ENCODE data around the gene MIA. TPM values are rescaled to one million over a fixed set of nuclear protein-coding genes. Genes with fewer than 3 reads are reported as not detected.
"Not testable (repeated sequence)": the region's sequence is repeated elsewhere in the genome, so short reads cannot be mapped to it uniquely, and the experiment has no call there.

The MIA gene
- total RNA-seq, 4 donors from 2014 or later: not detected

- intact Hi-C loops (cut with DNase I; ENCODE audit: low total_unique reads); H3K4me1 ChIP-seq: not testable (repeated sequence)
Measured at GRCh38 chr19:40825460-40826095, 50.3 kb downstream of the MIA start.

GRCh38 chr19:40826312-40826698 lies 51.0 kb downstream of the MIA start:
- H3K36me3 ChIP-seq; H3K4me3 ChIP-seq; DNase-seq; H3K9me3 ChIP-seq; H3K27ac ChIP-seq; H3K4me1 ChIP-seq; ATAC-seq; H3K27me3 ChIP-seq; intact Hi-C loops (cut with DNase I; ENCODE audit: low total_unique reads): not testable (repeated sequence)
- in situ Hi-C loops (cut with MboI; ENCODE audit: low sequenced_read_pairs in 4 of 4): loop anchor here in 1 of 4 donors (10.0 kb wide), 1 partner anchor 172 kb away; no protein-coding TSS in a partner anchor

More at GRCh38 chr19:40825460-40826095, 50.3 kb downstream of the MIA start:
- not testable (repeated sequence) for H3K27ac ChIP-seq, ATAC-seq, H3K4me3 ChIP-seq, DNase-seq, H3K9me3 ChIP-seq, H3K27me3 ChIP-seq, H3K36me3 ChIP-seq
- in situ Hi-C loops (cut with MboI; ENCODE audit: low sequenced_read_pairs in 4 of 4): loop anchor here in 1 of 4 donors (10.0 kb wide), 1 partner anchor 171 kb away; no protein-coding TSS in a partner anchor

- ATAC-seq; DNase-seq; H3K4me3 ChIP-seq; H3K27ac ChIP-seq; H3K9me3 ChIP-seq; H3K27me3 ChIP-seq; H3K4me1 ChIP-seq; intact Hi-C loops (cut with DNase I; ENCODE audit: low total_unique reads); H3K36me3 ChIP-seq: not testable (repeated sequence)
- in situ Hi-C loops (cut with MboI; ENCODE audit: low sequenced_read_pairs in 4 of 4): loop anchor here in 1 of 4 donors (10.0 kb wide), 1 partner anchor 172 kb away; no protein-coding TSS in a partner anchor
Measured at GRCh38 chr19:40826699-40827385, 51.5 kb downstream of the MIA start.

Other genes with a start within 250 kb of the MIA start
- 10 to 100 TPM; 11.1 to 24.5 (median 23.6) TPM for gene SHKBP1, start 198.6 kb upstream of the MIA start, total RNA-seq
- 10 to 100 TPM; 34.4 to 46.7 (median 40.5) TPM for gene LTBP4, start 174.2 kb upstream of the MIA start, total RNA-seq
- gene NUMBL, start 84.9 kb upstream of the MIA start, total RNA-seq: 10 to 100 TPM in 3 of 4 donors, 1 to 10 TPM in 1; 5.5 to 16.7 (median 14.1) TPM
- gene COQ8B, start 58.6 kb upstream of the MIA start, total RNA-seq: 10 to 100 TPM; 14.9 to 30.7 (median 20.2) TPM
- gene ITPKC, start 58.4 kb upstream of the MIA start, total RNA-seq: 10 to 100 TPM; 14.9 to 34.5 (median 21.8) TPM
- gene ACTMAP, start 25.0 kb upstream of the MIA start, total RNA-seq: 10 to 100 TPM in 1 of 4 donors, 1 to 10 TPM in 3; 4.2 to 14.6 (median 6.2) TPM
- 10 to 100 TPM; 24.3 to 35.2 (median 27.3) TPM for gene SNRPA, start 24.3 kb upstream of the MIA start, total RNA-seq
- gene RAB4B, start 2.7 kb downstream of the MIA start, total RNA-seq: 10 to 100 TPM; 14.9 to 27.2 (median 19.7) TPM
- 10 to 100 TPM; 42.7 to 56.6 (median 47.9) TPM for gene EGLN2, start 23.7 kb downstream of the MIA start, total RNA-seq
- gene CYP2A6, start 74.9 kb downstream of the MIA start, total RNA-seq: under 1 TPM in 2 of 4 donors, not detected in 2; 0.16 to 0.20 TPM
- gene CYP2A7, start 106.7 kb downstream of the MIA start, total RNA-seq: not detected
- not detected for gene CYP2B6, start 215.8 kb downstream of the MIA start, total RNA-seq

Data from gastrocnemius medialis (tissue), 4 donors.